Adrenal gland (tissue), 12 donors: ENCODE measurements around the gene HOXC11. TPM values are rescaled to one million over a fixed set of nuclear protein-coding genes. Genes with fewer than 3 reads are reported as not detected.

Source experiments
- DNase-seq, 7 donors: peaks; one replicate each; pipeline ENCODE4 v3.0.0-alpha.2; 2019 to 2020
- H3K27ac ChIP-seq, 5 donors: fragments of 200-600 bp; sonication (generic) in 4 of 5; 1 replicate in 3 of 5; 2 replicates in 2 of 5; pipeline versions ENCODE4 v1.5.1 to v1.8.0; 2016 to 2020; ENCODE audit warnings: mild to moderate bottlenecking in 1 of 5
- H3K27me3 ChIP-seq: fragments of 200-600 bp; 2 replicates; pipeline ENCODE4 v1.8.0; 2021
- H3K36me3 ChIP-seq, 2 donors: fragments of 200-600 bp; replicated peaks in 1 of 2; 1 replicate in 1 of 2; 2 replicates in 1 of 2; pipeline versions ENCODE4 v1.5.1 to v1.8.0; 2018 to 2022
- H3K4me1 ChIP-seq, 2 donors: fragments of 200-600 bp; replicated peaks in 1 of 2; 1 replicate in 1 of 2; 2 replicates in 1 of 2; pipeline versions ENCODE4 v1.5.1 to v1.8.0; 2018 to 2021
- H3K4me3 ChIP-seq, 4 donors: fragments of 200-600 bp; sonication (generic) in 3 of 4; one replicate each; pipeline ENCODE4 v1.5.1; 2016 to 2018
- H3K9me3 ChIP-seq, 3 donors: fragments of 200-600 bp; sonication (generic) in 1 of 3; replicated peaks in 1 of 3; 1 replicate in 2 of 3; 2 replicates in 1 of 3; pipeline versions ENCODE4 v1.5.1 to v1.8.0; 2016 to 2021
- POLR2A ChIP-seq, 2 donors: fragments of 450-650 bp; IDR thresholded peaks; one replicate each; pipeline ENCODE4 v1.6.1; 2017; ENCODE audit warnings: antibody characterized with exemption in 2 of 2, mild to moderate bottlenecking in 2 of 2, moderate library complexity in 1 of 2
- WGBS, 4 donors: extraction: QIAGEN DNeasy Blood & Tissue Kit in 2 of 4; methylation state at CpG; one replicate each; pipeline versions ENCODE4 v1.1.5 to v1.1.7; 2013 to 2017; 5-methylcytosine and 5-hydroxymethylcytosine counted together
- intact Hi-C, 2 donors: fragments of 100-400 bp; cut with DNase I; formaldehyde crosslinking; loops; one replicate each; pipeline versions ENCODE4 v1.14.1 to v1.15.0; 2022 to 2023
- polyA plus RNA-seq, 3 donors: library from polyadenylated mRNA; stranded (reverse); fragments of 200-250 nt in 2 of 3; fragments of 350-450 nt in 1 of 3; fragmentation: Illumina TruSeq in 1 of 3; extraction: RNeasy Lipid Tissue Mini Kit (QIAGEN cat#74804) in 1 of 3; gene quantifications; one replicate each; pipeline ENCODE4 v1.2.3, GENCODE V29; 2013 to 2014
- total RNA-seq, 9 donors: library from RNA; depleted of rRNA in 4 of 9; stranded (reverse); fragments of >200 nt in 4 of 9; fragments of 120-200 nt in 1 of 9; fragmentation: NEBNext Ultra II Directional in 1 of 9; extraction: Animal tissue kit (Norgen Biotek cat#: 25700) in 1 of 9; gene quantifications; one replicate each; pipeline versions ENCODE4 v1.1.0 to v1.2.4, GENCODE V29; 2013 to 2023
- TF ChIP-seq, protein P1 (sequence below), 6 experiments: fragments of 450-650 bp in 4 of 6; fragments of 200-600 bp in 2 of 6; sonication (generic) in 1 of 6; IDR thresholded peaks; 1 replicate in 5 of 6; 2 replicates in 1 of 6; pipeline versions ENCODE4 v1.5.1 to v1.8.0; 2016 to 2021; ENCODE audit warnings: antibody characterized with exemption in 6 of 6, mild to moderate bottlenecking in 2 of 6, moderate library complexity in 1 of 6
- donor health status: healthy with polysubstance abuse.
- donor health status: Bipolar disorder and iron deficiency.
- donor health status: DM: yes; HTN: yes; CAD: no.
- donor health status: DM: no; HTN: no; CAD: no.
- donor health status: DM: no; HTN: no; CAD: no.
- donor health status: DM: yes; HTN: yes; CAD: no.

The HOXC11 gene
- total and polyA plus RNA-seq, 12 donors: not detected

DNA sequence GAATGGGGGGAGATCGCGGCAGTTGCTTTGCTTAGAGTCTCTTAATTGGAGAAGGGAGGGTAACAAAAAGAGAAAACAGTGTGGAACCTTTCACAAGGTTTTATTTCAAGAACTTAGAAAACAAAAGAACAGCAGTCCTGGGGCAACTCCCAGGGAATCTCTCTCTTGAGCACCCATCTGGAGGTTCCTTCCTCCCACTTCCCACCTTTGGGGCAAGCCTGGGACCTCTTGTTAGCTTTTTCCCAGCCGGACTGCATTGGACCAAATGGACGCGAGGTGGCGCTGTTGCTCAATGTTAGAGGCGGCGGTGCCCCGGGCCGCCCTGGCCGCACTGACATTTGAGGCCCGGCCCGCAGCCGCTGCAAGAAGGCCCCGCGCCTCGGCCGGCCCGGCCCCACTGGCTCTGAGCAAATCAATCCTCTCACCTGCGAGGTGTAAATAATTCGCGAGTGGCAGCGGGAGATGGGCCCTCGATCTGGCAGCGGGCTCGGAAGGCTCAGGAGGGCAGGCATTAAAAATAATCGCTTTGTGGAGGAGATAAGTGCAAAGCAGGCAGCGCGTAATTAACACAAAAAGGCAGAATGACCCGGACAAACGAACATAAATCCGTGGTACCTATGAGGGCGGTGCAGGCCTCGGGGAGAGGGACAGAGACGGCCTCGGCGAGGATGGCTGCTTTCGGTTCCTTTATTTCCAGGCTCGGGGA is 33.1 kb downstream of the HOXC11 start:
- peak overlapping the region in 3 of 5 donors; percentile 59 to 87 (median 75) for H3K27ac ChIP-seq
- H3K9me3 ChIP-seq: no peaks in the 10 kb centered on the region
- peaks cover 3% of the 10 kb centered on the region for H3K27me3 ChIP-seq
- peaks cover 3 to 8% of the 10 kb centered on the region in 2 donors for H3K4me1 ChIP-seq
- peak overlapping the region in 1 of 4 donors; percentile 20 for H3K4me3 ChIP-seq
- intact Hi-C loops: loop anchor here (2.0 to 5.0 kb wide), 2 partner anchors 191 to 195 kb away; no protein-coding TSS in a partner anchor
- DNase-seq: peak; percentile 72 to 96 (median 88)
- 15 to 29% (median 18%) methylated on average over 27 to 39 of the region's 39 CpGs for WGBS, 4 donors
- no peaks in the 10 kb centered on the region for H3K36me3 ChIP-seq
- TF ChIP-seq, protein P1, sequence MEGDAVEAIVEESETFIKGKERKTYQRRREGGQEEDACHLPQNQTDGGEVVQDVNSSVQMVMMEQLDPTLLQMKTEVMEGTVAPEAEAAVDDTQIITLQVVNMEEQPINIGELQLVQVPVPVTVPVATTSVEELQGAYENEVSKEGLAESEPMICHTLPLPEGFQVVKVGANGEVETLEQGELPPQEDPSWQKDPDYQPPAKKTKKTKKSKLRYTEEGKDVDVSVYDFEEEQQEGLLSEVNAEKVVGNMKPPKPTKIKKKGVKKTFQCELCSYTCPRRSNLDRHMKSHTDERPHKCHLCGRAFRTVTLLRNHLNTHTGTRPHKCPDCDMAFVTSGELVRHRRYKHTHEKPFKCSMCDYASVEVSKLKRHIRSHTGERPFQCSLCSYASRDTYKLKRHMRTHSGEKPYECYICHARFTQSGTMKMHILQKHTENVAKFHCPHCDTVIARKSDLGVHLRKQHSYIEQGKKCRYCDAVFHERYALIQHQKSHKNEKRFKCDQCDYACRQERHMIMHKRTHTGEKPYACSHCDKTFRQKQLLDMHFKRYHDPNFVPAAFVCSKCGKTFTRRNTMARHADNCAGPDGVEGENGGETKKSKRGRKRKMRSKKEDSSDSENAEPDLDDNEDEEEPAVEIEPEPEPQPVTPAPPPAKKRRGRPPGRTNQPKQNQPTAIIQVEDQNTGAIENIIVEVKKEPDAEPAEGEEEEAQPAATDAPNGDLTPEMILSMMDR (IDR thresholded peaks at IDR 0.05): peak; percentile 86 to 97 (median 96)
- TF ChIP-seq POLR2A (IDR thresholded peaks at IDR 0.05): no peak

GRCh38 chr12:54006559-54007220 is 33.8 kb downstream of the HOXC11 start:
- peaks cover 3% of the 10 kb centered on the region for H3K27me3 ChIP-seq

GRCh38 chr12:54007538-54008259 is 34.8 kb downstream of the HOXC11 start:
- Histone ChIP-seq H3K36me3 (no peaks in the 10 kb centered on the region), H3K4me3 (no peak overlapping the region), H3K9me3 (no peaks in the 10 kb centered on the region), H3K27ac (peak overlapping the region in 1 of 5 donors; percentile 87), H3K4me1 (peaks cover 3 to 8% of the 10 kb centered on the region in 2 donors), H3K27me3 (peaks cover 3% of the 10 kb centered on the region)
- 63 to 77% (median 68%) methylated on average over 2 of the region's 2 CpGs for WGBS, 4 donors
- DNase-seq: no peak
- intact Hi-C loops: loop anchor here (2.0 to 5.0 kb wide), 2 partner anchors 190 to 193 kb away; no protein-coding TSS in a partner anchor
- TF ChIP-seq, protein P1 (IDR thresholded peaks at IDR 0.05): no peak
- no peak for TF ChIP-seq POLR2A (IDR thresholded peaks at IDR 0.05)

More at GRCh38 chr12:54006559-54007220, 33.8 kb downstream of the HOXC11 start:
- peak overlapping the region in 3 of 5 donors; percentile 59 to 87 (median 75) for H3K27ac ChIP-seq
- intact Hi-C loops: loop anchor here (2.0 to 5.0 kb wide), 2 partner anchors 191 to 194 kb away; no protein-coding TSS in a partner anchor
- WGBS, 4 donors: 50 to 70% (median 55%) methylated on average over 20 to 22 of the region's 22 CpGs
- no peak for TF ChIP-seq POLR2A (IDR thresholded peaks at IDR 0.05)
- TF ChIP-seq, protein P1 (IDR thresholded peaks at IDR 0.05): no peak
- no peaks in the 10 kb centered on the region for H3K36me3 ChIP-seq
- no peaks in the 10 kb centered on the region for H3K9me3 ChIP-seq
- DNase-seq: peak in 1 of 7 donors; percentile 33
- H3K4me3 ChIP-seq: peak overlapping the region in 1 of 4 donors; percentile 20
- peaks cover 3 to 8% of the 10 kb centered on the region in 2 donors for H3K4me1 ChIP-seq

GRCh38 chr12:54008260-54008552 is 35.3 kb downstream of the HOXC11 start:
- no peaks in the 10 kb centered on the region for H3K36me3 ChIP-seq
- peaks cover 3 to 8% of the 10 kb centered on the region in 2 donors for H3K4me1 ChIP-seq
- no peak for DNase-seq
- H3K4me3 ChIP-seq: peak overlapping the region in 1 of 4 donors; percentile 53
- intact Hi-C loops: loop anchor here in 1 of 2 donors (5.0 kb wide), 1 partner anchor 189 kb away; no protein-coding TSS in a partner anchor
- TF ChIP-seq, protein P1 (IDR thresholded peaks at IDR 0.05): no peak
- TF ChIP-seq POLR2A (IDR thresholded peaks at IDR 0.05): no peak
- H3K27ac ChIP-seq: peak overlapping the region in 2 of 5 donors; percentile 34 to 87
- no peaks in the 10 kb centered on the region for H3K9me3 ChIP-seq
- WGBS, 4 donors: 38 to 63% (median 52%) methylated on average over 1 to 2 of the region's 2 CpGs
- peaks cover 3% of the 10 kb centered on the region for H3K27me3 ChIP-seq
